ENCODE data around the gene ST8SIA2. TPM values are rescaled to one million over a fixed set of nuclear protein-coding genes. Genes with fewer than 3 reads are reported as not detected.
A peak's percentile ranks its signal among the peaks of the same experiment; 100 is the strongest.

The ST8SIA2 gene
- total RNA-seq, 1 donor from 2014 or later = 27.4 TPM

DNA sequence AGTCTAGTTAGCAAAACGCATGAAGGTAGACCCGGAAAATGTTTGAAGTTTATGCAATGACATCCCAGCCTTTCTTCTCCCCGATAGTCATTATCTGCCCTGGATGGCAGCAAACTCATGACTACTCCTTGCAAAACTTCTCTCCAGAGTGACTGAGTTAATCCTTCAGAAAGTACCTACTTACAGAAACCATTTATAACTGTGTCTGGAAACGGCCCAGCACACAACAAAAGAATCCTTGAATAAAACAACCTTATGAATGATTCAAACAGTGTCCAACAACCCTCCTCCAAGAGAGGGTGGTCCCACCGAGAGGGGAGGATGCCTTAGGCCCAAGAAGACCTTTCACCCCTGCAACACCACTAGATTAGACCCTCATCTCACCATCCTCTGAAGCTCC, 14.2 kb downstream of the ST8SIA2 start:
- Mint-ChIP-seq H3K36me3 (ENCODE audit: low read depth) (peaks cover 6% of the 10 kb centered on the region), H3K4me3 (no peak overlapping the region), H3K4me1 (peaks cover 30% of the 10 kb centered on the region), H3K27me3 (ENCODE audit: low read depth) (no peaks in the 10 kb centered on the region), H3K9me3 (no peaks in the 10 kb centered on the region), H3K27ac (ENCODE audit: unreplicated experiment) (peak overlapping the region; percentile 7)
- DNase-seq (ENCODE audit: low read depth, low spot score) = no peak
- TF ChIP-seq CTCF (conservative IDR thresholded peaks at IDR 0.05) = no peak

GRCh38 chr15:92409006-92409405, 15.3 kb downstream of the ST8SIA2 start:
- no peak for DNase-seq (ENCODE audit: low read depth, low spot score)
- Mint-ChIP-seq H3K4me3 (no peak overlapping the region), H3K36me3 (ENCODE audit: low read depth) (peaks cover 6% of the 10 kb centered on the region), H3K9me3 (no peaks in the 10 kb centered on the region), H3K27ac (ENCODE audit: unreplicated experiment) (no peak overlapping the region), H3K4me1 (peaks cover 41% of the 10 kb centered on the region), H3K27me3 (ENCODE audit: low read depth) (no peaks in the 10 kb centered on the region)
- TF ChIP-seq CTCF (conservative IDR thresholded peaks at IDR 0.05) = no peak

DNA sequence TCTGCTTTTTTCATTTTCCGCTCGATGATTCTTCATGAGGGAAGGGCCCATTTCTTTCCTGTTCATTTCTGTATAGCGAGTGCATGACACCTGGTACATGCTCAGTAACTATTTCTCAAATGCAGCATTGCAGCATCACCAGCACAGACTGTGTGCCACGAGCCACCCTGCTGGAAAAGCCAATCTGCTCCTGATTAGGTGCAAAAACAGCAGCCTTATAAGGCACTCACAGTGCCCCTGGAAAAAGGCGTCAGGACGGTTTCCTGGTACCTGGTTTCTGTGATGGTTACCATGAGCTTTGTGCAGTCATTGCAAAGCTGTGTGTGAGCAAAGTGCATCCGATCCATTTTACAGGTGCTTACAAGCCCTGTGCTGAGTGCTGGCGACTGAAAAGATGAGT, 15.8 kb downstream of the ST8SIA2 start:
- H3K4me3 Mint-ChIP-seq = no peak overlapping the region

DNA sequence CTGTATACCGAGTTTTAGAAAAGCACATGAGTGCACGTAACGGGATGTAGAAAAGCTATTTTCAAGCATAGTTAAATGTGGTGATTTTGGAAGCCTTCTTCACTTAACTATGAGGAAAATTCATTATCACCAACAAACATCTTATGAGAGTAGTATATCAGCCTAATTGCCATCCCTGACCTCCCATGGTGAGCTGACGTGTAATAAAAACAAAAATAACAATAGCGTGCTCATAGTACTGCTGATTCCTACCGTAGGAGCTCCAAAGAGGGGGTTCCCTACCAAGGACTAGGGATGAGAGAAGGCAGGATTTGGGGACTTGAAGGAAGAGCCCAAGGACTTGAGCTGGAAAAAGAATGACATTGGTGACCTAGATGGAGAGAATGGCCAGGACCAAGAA, 16.9 kb downstream of the ST8SIA2 start:
- no peak overlapping the region for H3K27ac Mint-ChIP-seq (ENCODE audit: unreplicated experiment)
- H3K36me3 Mint-ChIP-seq (ENCODE audit: low read depth) = peaks cover 14% of the 10 kb centered on the region
- no peaks in the 10 kb centered on the region for H3K27me3 Mint-ChIP-seq (ENCODE audit: low read depth)
- no peak overlapping the region for H3K4me3 Mint-ChIP-seq
- DNase-seq (ENCODE audit: low read depth, low spot score) = no peak
- no peaks in the 10 kb centered on the region for H3K9me3 Mint-ChIP-seq
- H3K4me1 Mint-ChIP-seq = peaks cover 53% of the 10 kb centered on the region
- TF ChIP-seq CTCF (conservative IDR thresholded peaks at IDR 0.05) = no peak

More for the DNA sequence above, 15.8 kb downstream of the ST8SIA2 start:
- DNase-seq (ENCODE audit: low read depth, low spot score) = no peak
- Mint-ChIP-seq H3K4me1 (peaks cover 46% of the 10 kb centered on the region), H3K9me3 (no peaks in the 10 kb centered on the region), H3K27me3 (ENCODE audit: low read depth) (no peaks in the 10 kb centered on the region), H3K36me3 (ENCODE audit: low read depth) (peaks cover 9% of the 10 kb centered on the region), H3K27ac (ENCODE audit: unreplicated experiment) (no peak overlapping the region)
- no peak for TF ChIP-seq CTCF (conservative IDR thresholded peaks at IDR 0.05)

DNA sequence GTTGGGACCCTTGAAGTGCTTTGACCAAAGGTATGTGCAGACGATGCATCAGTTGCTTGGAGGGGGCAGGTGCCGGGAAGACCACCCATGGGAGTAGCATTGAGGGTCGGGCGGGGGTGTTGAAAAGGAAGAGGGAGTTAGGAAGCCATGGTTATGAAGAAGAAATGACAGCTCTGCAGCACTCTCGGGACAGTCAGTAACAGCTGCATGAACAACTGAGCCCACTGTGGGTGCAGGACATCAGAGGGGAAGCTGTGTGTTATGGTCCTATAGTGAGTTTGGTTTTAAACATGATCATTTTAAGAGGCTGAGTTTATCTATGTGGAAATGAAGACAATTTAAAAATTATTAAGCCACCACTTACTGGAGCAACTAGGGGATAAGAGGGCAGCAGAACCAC, 17.6 kb downstream of the ST8SIA2 start:
- DNase-seq (ENCODE audit: low read depth, low spot score) = no peak
- TF ChIP-seq CTCF (conservative IDR thresholded peaks at IDR 0.05) = no peak
- Mint-ChIP-seq H3K9me3 (no peaks in the 10 kb centered on the region), H3K4me3 (peak overlapping the region; percentile 4), H3K4me1 (peaks cover 58% of the 10 kb centered on the region), H3K27ac (ENCODE audit: unreplicated experiment) (no peak overlapping the region), H3K27me3 (ENCODE audit: low read depth) (no peaks in the 10 kb centered on the region), H3K36me3 (ENCODE audit: low read depth) (peaks cover 19% of the 10 kb centered on the region)

- H3K9me3 Mint-ChIP-seq = no peaks in the 10 kb centered on the region
- H3K36me3 Mint-ChIP-seq (ENCODE audit: low read depth) = peaks cover 25% of the 10 kb centered on the region
- H3K27me3 Mint-ChIP-seq (ENCODE audit: low read depth) = no peaks in the 10 kb centered on the region
- H3K4me3 Mint-ChIP-seq = no peak overlapping the region
- H3K4me1 Mint-ChIP-seq = peaks cover 44% of the 10 kb centered on the region
- no peak for DNase-seq (ENCODE audit: low read depth, low spot score)
- H3K27ac Mint-ChIP-seq (ENCODE audit: unreplicated experiment) = no peak overlapping the region
- no peak for TF ChIP-seq CTCF (conservative IDR thresholded peaks at IDR 0.05)
Observed at GRCh38 chr15:92413510-92413909, 19.8 kb downstream of the ST8SIA2 start.

Measured in neural crest cell (in vitro differentiated cells).